Endothelial cell of umbilical vein (primary cell): ENCODE results near the gene LYRM4.

Experiments
- CTCF ChIP-seq, 2 donors: IDR thresholded peaks; 1 replicate in 1 of 2; 2 replicates in 1 of 2; pipeline ENCODE4 v1.5.1; 2011; ENCODE audit warnings: low read length in 2 of 2, mild to moderate bottlenecking in 2 of 2, moderate library complexity in 2 of 2, control low read depth in 1 of 2, inconsistent platforms in 1 of 2, low read depth in 1 of 2; ENCODE audit not compliant: insufficient read depth in 1 of 2; ENCODE audit errors: extremely low read depth in 1 of 2
- EZH2 ChIP-seq: IDR thresholded peaks from 2 replicates; pipeline ENCODE4 v1.6.1; 2012; ENCODE audit warnings: borderline replicate concordance, low read depth, mild to moderate bottlenecking, moderate library complexity, low read length, inconsistent platforms; ENCODE audit not compliant: severe bottlenecking
- FOS ChIP-seq: IDR thresholded peaks from 2 replicates; pipeline ENCODE4 v1.6.1; 2011; ENCODE audit warnings: mild to moderate bottlenecking, low read length, moderate library complexity, borderline replicate concordance; ENCODE audit not compliant: insufficient read depth
- JUN ChIP-seq: IDR thresholded peaks from 2 replicates; pipeline ENCODE4 v1.6.1; 2011; ENCODE audit warnings: borderline replicate concordance, low read depth; ENCODE audit not compliant: insufficient read length, insufficient read depth
- MAX ChIP-seq: IDR thresholded peaks from 2 replicates; pipeline ENCODE4 v1.6.1; 2011; ENCODE audit not compliant: insufficient read depth, insufficient read length
- MYC ChIP-seq: IDR thresholded peaks from one replicate; pipeline ENCODE4 v1.6.1; 2011; ENCODE audit warnings: mild to moderate bottlenecking, low read depth, low read length
- POLR2A ChIP-seq: IDR thresholded peaks from 2 replicates; pipeline ENCODE4 v1.6.1; 2012; ENCODE audit warnings: low read depth, mild to moderate bottlenecking, control low read depth, low read length
- POLR2AphosphoS5 ChIP-seq: IDR thresholded peaks from 2 replicates; pipeline ENCODE4 v1.6.1; 2012; ENCODE audit warnings: low read depth, mild to moderate bottlenecking, control low read depth, low read length, moderate library complexity; ENCODE audit not compliant: insufficient read depth

DNA sequence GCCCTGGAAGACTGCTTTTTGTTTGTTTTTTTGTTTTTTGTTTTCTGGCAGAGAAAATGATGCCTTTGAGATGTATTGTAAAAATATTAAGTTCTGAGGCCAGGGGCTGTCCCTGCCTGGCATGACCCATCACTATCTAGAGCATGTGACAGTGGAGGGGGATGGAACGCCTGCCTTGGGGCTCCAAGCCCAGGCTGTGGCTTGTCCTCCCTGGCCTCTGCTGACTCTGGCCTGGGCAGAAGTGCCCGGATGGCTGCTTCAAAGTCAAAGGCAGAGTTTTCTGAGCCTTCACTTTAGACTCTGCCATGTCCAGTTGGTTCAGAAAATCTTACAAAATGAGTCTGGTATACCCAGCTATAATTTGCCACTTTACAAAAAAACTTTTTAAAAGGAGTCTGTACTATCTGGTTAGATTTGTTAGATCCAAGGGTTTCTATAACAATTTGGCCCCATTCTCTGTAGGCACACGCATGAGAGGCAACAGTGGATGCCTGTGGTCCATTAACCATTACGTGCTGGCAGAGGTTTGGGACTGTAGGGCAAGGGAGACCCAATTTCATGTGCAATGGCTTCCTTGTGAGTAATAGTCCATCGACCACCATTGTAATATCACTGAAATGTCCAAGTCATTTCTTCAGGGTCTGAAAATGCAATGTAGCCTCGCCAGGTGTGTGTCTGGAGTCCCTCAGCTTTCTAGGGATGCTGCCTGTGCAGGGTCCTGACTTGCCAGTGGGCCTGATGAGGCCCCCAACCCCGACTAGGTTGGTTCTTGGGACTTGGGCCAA is 167.3 kb downstream of the LYRM4 start:
- TF ChIP-seq CTCF (IDR thresholded peaks at IDR 0.05; ENCODE audit: extremely low read depth in 1 of 2, insufficient read depth in 1 of 2, low read depth in 1 of 2, low read length in 2 of 2) (no peak), POLR2A (no peak), EZH2 (no peak), POLR2AphosphoS5 (no peak), JUN (no peak), MAX (no peak), MYC (no peak), FOS (no peak)
